ENCODE data around the gene RBM33.

GRCh38 chr7:155705623-155706360 is 61.3 kb downstream of the RBM33 start:
- TF ChIP-seq CTCF (IDR thresholded peaks at IDR 0.05 in 8 of 11, conservative IDR thresholded peaks at IDR 0.05 in 3 of 11) (no peak), POLR2A (IDR thresholded peaks at IDR 0.05) (no peak), POLR2AphosphoS5 (IDR thresholded peaks at IDR 0.05) (no peak)
